H1 (cell line): Measurements from ENCODE around the gene COX7B2. TPM values are rescaled to one million over a fixed set of nuclear protein-coding genes. Genes with fewer than 3 reads are reported as not detected.

ENCODE experiments used
- CTCF ChIA-PET: fragments of 300-600 bp; sonication (Branson Sonifier 250); formaldehyde crosslinking; loops from one replicate; lab custom pipeline; 2021; ENCODE audit not compliant: partially characterized antibody; lab: Charles Lee
- POLR2A ChIA-PET: fragments of 300-600 bp; sonication (Branson Sonifier 250); formaldehyde crosslinking; loops from one replicate; lab custom pipeline; 2021; ENCODE audit warnings: inconsistent platforms; ENCODE audit not compliant: partially characterized antibody; lab: Charles Lee
- DNase-seq, 2 experiments: peaks; one replicate each; pipeline versions ENCODE4 v3.0.0 to v3.0.0-alpha.2; 2010 to 2022; ENCODE audit warnings: low spot score in 2 of 2, low read depth in 1 of 2, mixed read lengths in 1 of 2
- FAIRE-seq: peaks from 2 replicates; lab custom pipeline; 2011; peaks lifted over from hg19 to GRCh38; lab: Jason Lieb, UNC
- H2AFZ ChIP-seq: 2 replicates; pipeline ENCODE4 v1.8.1; 2012; ENCODE audit warnings: low read length, inconsistent platforms
- H2AK5ac ChIP-seq: 2 replicates; pipeline ENCODE4 v1.6.1; 2013; ENCODE audit warnings: low read depth, low read length
- H2BK120ac ChIP-seq: replicated peaks from 2 replicates; pipeline ENCODE3; 2013; ENCODE audit warnings: low read depth, low read length, inconsistent platforms
- H2BK12ac ChIP-seq: 2 replicates; pipeline ENCODE4 v1.6.1; 2013; ENCODE audit warnings: low read depth, low read length
- H2BK15ac ChIP-seq: 2 replicates; pipeline ENCODE4 v1.6.1; 2013; ENCODE audit warnings: low read length
- H2BK20ac ChIP-seq: 2 replicates; pipeline ENCODE4 v1.6.1; 2013; ENCODE audit warnings: low read length
- H2BK5ac ChIP-seq: 2 replicates; pipeline ENCODE4 v1.6.1; 2013; ENCODE audit warnings: low read depth, low read length
- H3K14ac ChIP-seq: 2 replicates; pipeline ENCODE4 v1.6.1; 2013; ENCODE audit warnings: inconsistent platforms; ENCODE audit not compliant: insufficient read length
- H3K18ac ChIP-seq: 2 replicates; pipeline ENCODE4 v1.6.1; 2013; ENCODE audit warnings: low read length; ENCODE audit errors: extremely low read depth
- H3K23ac ChIP-seq: 2 replicates; pipeline ENCODE4 v1.6.1; 2013; ENCODE audit warnings: inconsistent platforms; ENCODE audit not compliant: insufficient read length
- H3K23me2 ChIP-seq: 2 replicates; pipeline ENCODE4 v1.6.1; 2013; ENCODE audit warnings: low read depth, low read length
- H3K27ac ChIP-seq: 2 replicates; pipeline ENCODE4 v1.6.1; 2011; ENCODE audit warnings: low read depth, low read length, inconsistent platforms
- H3K27me3 ChIP-seq, 4 experiments: replicated peaks in 1 of 4; 1 replicate in 1 of 4; 2 replicates in 3 of 4; pipeline versions ENCODE4 v1.6.1 to v1.8.1; 2011 to 2013; ENCODE audit warnings: low read length in 3 of 4, mild to moderate bottlenecking in 3 of 4, inconsistent platforms in 2 of 4, mixed read lengths in 2 of 4, moderate library complexity in 1 of 4; ENCODE audit not compliant: control insufficient read depth in 3 of 4, insufficient read depth in 3 of 4; ENCODE audit errors: extremely low read depth in 1 of 4
- H3K36me3 ChIP-seq, 4 experiments: 2 replicates each; pipeline versions ENCODE4 v1.6.1 to v1.8.1; 2011 to 2013; ENCODE audit warnings: mild to moderate bottlenecking in 4 of 4, low read length in 3 of 4, moderate library complexity in 2 of 4, control low read depth in 1 of 4, inconsistent platforms in 1 of 4; ENCODE audit not compliant: insufficient read depth in 4 of 4, control insufficient read depth in 2 of 4
- H3K4ac ChIP-seq: replicated peaks from 2 replicates; pipeline ENCODE3; 2013; ENCODE audit warnings: low read length, low read depth, mixed read lengths, inconsistent platforms; ENCODE audit not compliant: insufficient read length
- H3K4me1 ChIP-seq, 4 experiments: replicated peaks in 1 of 4; 1 replicate in 1 of 4; 2 replicates in 3 of 4; pipeline versions ENCODE4 v1.6.1 to v1.8.1; 2011 to 2013; ENCODE audit warnings: low read length in 3 of 4, inconsistent platforms in 2 of 4, mixed read lengths in 1 of 4; ENCODE audit not compliant: insufficient read depth in 4 of 4, control insufficient read depth in 3 of 4
- H3K4me2 ChIP-seq, 2 experiments: 2 replicates each; pipeline versions ENCODE4 v1.6.1 to v1.8.1; 2011 to 2013; ENCODE audit warnings: low read depth in 2 of 2, low read length in 2 of 2, control low read depth in 1 of 2, inconsistent platforms in 1 of 2, mild to moderate bottlenecking in 1 of 2; ENCODE audit not compliant: insufficient read depth in 1 of 2
- H3K4me3 ChIP-seq, 4 experiments: fragments of 200-600, 300-600 bp in 1 of 4; sonication (generic), shearing (Covaris generic), sonication (Bioruptor Twin) in 1 of 4; 2 replicates each; pipeline versions ENCODE4 v1.5.1 to v1.8.1; 2011 to 2016; ENCODE audit warnings: low read length in 4 of 4, low read depth in 3 of 4, control low read depth in 2 of 4, inconsistent platforms in 2 of 4, mild to moderate bottlenecking in 2 of 4, mixed read lengths in 1 of 4, moderate library complexity in 1 of 4; ENCODE audit not compliant: insufficient read depth in 2 of 4; ENCODE audit errors: extremely low read depth in 1 of 4
- H3K56ac ChIP-seq: replicated peaks from 2 replicates; pipeline ENCODE3; 2013; ENCODE audit warnings: low read depth, mild to moderate bottlenecking, mixed read lengths, low read length, inconsistent platforms; ENCODE audit not compliant: insufficient read length
- H3K79me1 ChIP-seq: 2 replicates; pipeline ENCODE4 v1.6.1; 2013; ENCODE audit warnings: low read depth, low read length, control low read depth
- H3K79me2 ChIP-seq, 2 experiments: 2 replicates each; pipeline versions ENCODE4 v1.6.1 to v1.8.1; 2012 to 2013; ENCODE audit warnings: low read length in 2 of 2, mild to moderate bottlenecking in 2 of 2, inconsistent platforms in 1 of 2; ENCODE audit not compliant: insufficient read depth in 2 of 2, control insufficient read depth in 1 of 2
- H3K9ac ChIP-seq, 4 experiments: replicated peaks in 1 of 4; 1 replicate in 1 of 4; 2 replicates in 3 of 4; pipeline versions ENCODE4 v1.6.1 to v1.8.1; 2011 to 2013; ENCODE audit warnings: low read depth in 3 of 4, low read length in 3 of 4, control low read depth in 2 of 4, mild to moderate bottlenecking in 2 of 4, moderate library complexity in 2 of 4, inconsistent platforms in 1 of 4; ENCODE audit errors: extremely low read depth in 1 of 4
- H3K9me3 ChIP-seq, 2 experiments: 2 replicates each; pipeline versions ENCODE4 v1.6.1 to v1.8.1; 2012 to 2013; ENCODE audit warnings: mild to moderate bottlenecking in 2 of 2, moderate library complexity in 2 of 2, control low read depth in 1 of 2, inconsistent platforms in 1 of 2, low read depth in 1 of 2, low read length in 1 of 2, mixed read lengths in 1 of 2; ENCODE audit not compliant: insufficient read depth in 2 of 2
- H4K20me1 ChIP-seq, 2 experiments: replicated peaks in 1 of 2; 2 replicates each; pipeline versions ENCODE3 to v1.8.1; 2011 to 2013; ENCODE audit warnings: inconsistent platforms in 2 of 2, low read length in 2 of 2, mild to moderate bottlenecking in 1 of 2; ENCODE audit not compliant: insufficient read depth in 2 of 2, control insufficient read depth in 1 of 2
- H4K5ac ChIP-seq: 2 replicates; pipeline ENCODE4 v1.6.1; 2013; ENCODE audit warnings: low read length, low read depth, mixed read lengths, inconsistent platforms; ENCODE audit not compliant: insufficient read length
- H4K8ac ChIP-seq: 2 replicates; pipeline ENCODE4 v1.8.0; 2013; ENCODE audit warnings: mild to moderate bottlenecking, moderate library complexity, low read length, inconsistent platforms; ENCODE audit not compliant: insufficient read depth; ENCODE audit errors: extremely low read depth
- H4K91ac ChIP-seq: replicated peaks from 2 replicates; pipeline ENCODE3; 2013; ENCODE audit warnings: low read length, mixed read lengths, inconsistent platforms; ENCODE audit not compliant: insufficient read length
- EZH2 ChIP-seq: fragments of 200-600 bp; sonication (generic); IDR thresholded peaks from 2 replicates; pipeline ENCODE4 v1.7.1; 2012; ENCODE audit warnings: low read depth, mild to moderate bottlenecking, moderate library complexity, low read length, inconsistent platforms; ENCODE audit not compliant: severe bottlenecking
- FOSL1 ChIP-seq: IDR thresholded peaks from 2 replicates; pipeline ENCODE4 v1.6.1; 2011; ENCODE audit warnings: mild to moderate bottlenecking, low read depth, low read length, moderate library complexity; ENCODE audit not compliant: insufficient read depth
- GABPA ChIP-seq: IDR thresholded peaks from 2 replicates; pipeline ENCODE4 v1.6.1; 2011; ENCODE audit warnings: mild to moderate bottlenecking, low read length, moderate library complexity, borderline replicate concordance; ENCODE audit not compliant: insufficient read depth
- HDAC2 ChIP-seq, 2 experiments: fragments of 300-600 bp in 1 of 2; sonication (generic) in 1 of 2; IDR thresholded peaks; 2 replicates each; pipeline ENCODE4 v1.6.1; 2011 to 2012; ENCODE audit warnings: low read depth in 2 of 2, low read length in 2 of 2, mild to moderate bottlenecking in 2 of 2, moderate library complexity in 2 of 2, borderline replicate concordance in 1 of 2, inconsistent platforms in 1 of 2
- HDAC6 ChIP-seq: IDR thresholded peaks from one replicate; pipeline ENCODE4 v1.7.1; 2012; ENCODE audit warnings: low read depth, mild to moderate bottlenecking, inconsistent platforms, low read length, moderate library complexity
- KDM5A ChIP-seq: fragments of 200-600 bp; IDR thresholded peaks from 2 replicates; pipeline ENCODE4 v1.7.1; 2012; ENCODE audit warnings: mild to moderate bottlenecking, low read length, inconsistent platforms, mixed read lengths
- NANOG ChIP-seq: IDR thresholded peaks from 2 replicates; pipeline ENCODE4 v1.6.1; 2011; ENCODE audit warnings: low read length, low read depth, mild to moderate bottlenecking, inconsistent platforms; ENCODE audit not compliant: insufficient read depth, poor library complexity, severe bottlenecking
- NRF1 ChIP-seq: IDR thresholded peaks from 2 replicates; pipeline ENCODE4 v1.6.1; 2011; ENCODE audit warnings: mild to moderate bottlenecking, low read depth, low read length, improper control_type of control experiment
- RBBP5 ChIP-seq: IDR thresholded peaks from 2 replicates; pipeline ENCODE4 v1.7.1; 2012; ENCODE audit warnings: low read depth, mild to moderate bottlenecking, inconsistent platforms, low read length, moderate library complexity, borderline replicate concordance
- RFX5 ChIP-seq: IDR thresholded peaks from 2 replicates; pipeline ENCODE4 v1.6.1; 2011; ENCODE audit warnings: low read depth, low read length, improper control_type of control experiment, borderline replicate concordance
- SIX5 ChIP-seq: IDR thresholded peaks from 2 replicates; pipeline ENCODE4 v1.6.1; 2011; ENCODE audit warnings: mild to moderate bottlenecking, low read depth, low read length
- SP1 ChIP-seq: IDR thresholded peaks from 2 replicates; pipeline ENCODE4 v1.6.1; 2011; ENCODE audit warnings: low read depth, low read length
- SP2 ChIP-seq: IDR thresholded peaks from 2 replicates; pipeline ENCODE4 v1.6.1; 2012; ENCODE audit warnings: mild to moderate bottlenecking, low read length, inconsistent platforms
- SP4 ChIP-seq: IDR thresholded peaks from 2 replicates; pipeline ENCODE4 v1.6.1; 2012; ENCODE audit warnings: low read length, inconsistent platforms
- TCF12 ChIP-seq: IDR thresholded peaks from 2 replicates; pipeline ENCODE4 v1.6.1; 2011; ENCODE audit warnings: low read depth, mild to moderate bottlenecking, low read length
- WGBS, 2 experiments: shearing (Covaris generic) in 1 of 2; methylation state at CpG; one replicate each; pipeline versions ENCODE4 v1.1.6 to v1.1.7; 2013 to 2015; ENCODE audit warnings: low lambda C conversion rate in 2 of 2, mixed read lengths in 2 of 2, inconsistent platforms in 1 of 2, low coverage in 1 of 2, missing lambda C conversion rate in 1 of 2; ENCODE audit not compliant: insufficient replicate concordance in 2 of 2, insufficient coverage in 1 of 2, insufficient read length in 1 of 2; ENCODE audit errors: extremely low coverage in 1 of 2, missing lambda C conversion rate in 1 of 2; 5-methylcytosine and 5-hydroxymethylcytosine counted together
- polyA plus RNA-seq, 7 experiments: library from polyadenylated mRNA; depleted of rRNA in 3 of 7; stranded (reverse) in 5 of 7; unstranded in 2 of 7; fragments of >200 nt in 5 of 7; fragments of 200-250 nt in 2 of 7; gene quantifications; 1 replicate in 5 of 7; 2 replicates in 1 of 7; 4 replicates in 1 of 7; pipeline versions ENCODE4 v1.2.1 to v1.2.3, GENCODE V29; 2011 to 2013; ENCODE audit warnings: missing spikeins in 2 of 7, mixed read lengths in 2 of 7
- total RNA-seq: library from RNA; stranded (reverse); fragmentation: NEBNext Ultra II Directional; extraction: Animal tissue kit (Norgen Biotek cat#: 25700); gene quantifications from 2 replicates; pipeline ENCODE4 v1.2.1, GENCODE V29; 2021

COX7B2 gene
- total and polyA plus RNA-seq, 2 of the 8 experiments (the other 6 are each of a cell fraction or from before 2014, with no cell fraction given), result not detected

- Histone ChIP-seq H3K79me1 (no peaks in the 10 kb centered on the region), H3K4me3 (no peak overlapping the region), H4K20me1 (no peaks in the 10 kb centered on the region), H3K79me2 (no peaks in the 10 kb centered on the region), H3K9ac (no peak overlapping the region), H3K27ac (no peak overlapping the region), H4K5ac (no peak overlapping the region), H2BK5ac (no peak overlapping the region), H3K9me3 (peaks cover 5 to 8% of the 10 kb centered on the region in 2 experiments; a peak in 2 of 4 replicates), H2AFZ (no peak overlapping the region), H4K91ac (no peak overlapping the region), H3K14ac (no peak overlapping the region), H3K56ac (no peak overlapping the region), H2AK5ac (no peak overlapping the region), H3K4ac (no peak overlapping the region), H3K4me2 (no peak overlapping the region), H3K4me1 (no peaks in the 10 kb centered on the region), H2BK20ac (no peak overlapping the region), H4K8ac (no peak overlapping the region), H3K23me2 (no peaks in the 10 kb centered on the region), H3K27me3 (no peaks in the 10 kb centered on the region), H2BK120ac (no peak overlapping the region), H3K18ac (no peak overlapping the region), H2BK15ac (no peak overlapping the region), H2BK12ac (no peak overlapping the region), H3K23ac (no peak overlapping the region), H3K36me3 (no peaks in the 10 kb centered on the region; a peak in 1 of 8 replicates)
- ChIA-PET CTCF (interaction anchor here (1.3 kb wide), 1 partner anchor 13 kb away, joined by 3 read pairs; no protein-coding TSS in a partner anchor), POLR2A (no interaction called here)
- DNase-seq, result no peak
- 96% methylated on average over 13 of the region's 16 CpGs; no CpG with 5 or more reads in 1 of the 2 experiments for WGBS, 2 experiments
- FAIRE-seq, result no peak
- TF ChIP-seq NANOG (no peak), RBBP5 (no peak), KDM5A (no peak), FOSL1 (no peak), SP4 (no peak), SIX5 (no peak), RFX5 (no peak), HDAC2 (IDR thresholded peaks at IDR 0.05; ENCODE audit: borderline replicate concordance in 1 of 2, low read depth in 2 of 2, low read length in 2 of 2) (no peak), GABPA (no peak), HDAC6 (no peak), SP1 (no peak), TCF12 (no peak), NRF1 (no peak), SP2 (no peak), EZH2 (no peak)
Measured at GRCh38 chr4:46698891-46699290, 210.2 kb downstream of the COX7B2 start.
